K562 (cell line): ENCODE data around the gene BICC1. TPM values are rescaled to one million over a fixed set of nuclear protein-coding genes. Genes with fewer than 3 reads are reported as not detected.

ENCODE experiments used
- ATAC-seq: fragments of 200-7000 bp; cut with Tn5 transposase; 3 replicates; pipeline ENCODE4 v1.9.1; 2020; ENCODE audit warnings: moderate library complexity
- BruUV-seq: library from RNA; stranded (reverse); fragments of 400-500 nt; replicated peaks from 2 replicates; lab custom pipeline; 2021; lab: Mats Ljungman, UMichigan
- CTCF ChIA-PET: fragments of 300-600 bp; formaldehyde crosslinking; extraction: SDS; loops from one replicate; lab custom pipeline; 2021; ENCODE audit warnings: low intra/inter-chr PET ratio; lab: Yijun Ruan, JAX
- POLR2A ChIA-PET: fragments of 300-600, 350-650 bp; sonication (Branson Sonifier 250); formaldehyde crosslinking; extraction: SDS; loops from one replicate; lab custom pipeline; 2021; ENCODE audit warnings: antibody characterized with exemption, inconsistent platforms; lab: Yijun Ruan, JAX
- DNase-seq, 4 experiments: peaks; one replicate each; pipeline versions ENCODE4 v3.0.0 to v3.0.0-alpha.2; 2011 to 2018; ENCODE audit warnings: low spot score in 3 of 4, mixed read lengths in 3 of 4; ENCODE audit errors: extremely low read depth in 1 of 4
- FAIRE-seq: peaks from 2 replicates; lab custom pipeline; 2011; peaks lifted over from hg19 to GRCh38; lab: Jason Lieb, UNC
- H2AFZ ChIP-seq: 2 replicates; pipeline ENCODE4 v1.6.0; 2011; ENCODE audit warnings: low read depth, low read length, control low read depth, inconsistent platforms
- H3K27ac ChIP-seq: fragments of 200-600 bp; 3 replicates; pipeline ENCODE4 v1.8.0; 2011; ENCODE audit warnings: low read depth, mild to moderate bottlenecking, control low read depth, inconsistent platforms, low read length, moderate library complexity, mixed read lengths; ENCODE audit errors: extremely low read depth
- H3K27me3 ChIP-seq, 2 experiments: fragments of 300-600 bp in 1 of 2; 2 replicates in 1 of 2; 3 replicates in 1 of 2; pipeline versions ENCODE4 v1.6.0 to v1.8.0; 2011; ENCODE audit warnings: inconsistent platforms in 2 of 2, low read length in 2 of 2, mild to moderate bottlenecking in 1 of 2, mixed read lengths in 1 of 2, moderate library complexity in 1 of 2; ENCODE audit not compliant: control insufficient read depth in 2 of 2, insufficient read depth in 2 of 2
- H3K36me3 ChIP-seq: fragments of 300-600 bp; 3 replicates; pipeline ENCODE4 v1.8.0; 2011; ENCODE audit warnings: mild to moderate bottlenecking, low read length, inconsistent platforms; ENCODE audit not compliant: control insufficient read depth, insufficient read depth
- H3K4me1 ChIP-seq, 2 experiments: fragments of 200-600 bp in 1 of 2; replicated peaks in 1 of 2; 2 replicates in 1 of 2; 3 replicates in 1 of 2; pipeline versions ENCODE4 v1.5.1 to v1.8.0; 2011; ENCODE audit warnings: inconsistent platforms in 2 of 2, low read length in 2 of 2, mild to moderate bottlenecking in 1 of 2, mixed read lengths in 1 of 2, moderate library complexity in 1 of 2; ENCODE audit not compliant: control insufficient read depth in 2 of 2, insufficient read depth in 2 of 2
- H3K4me2 ChIP-seq: 2 replicates; pipeline ENCODE4 v1.6.1; 2011; ENCODE audit warnings: low read length, control low read depth, inconsistent platforms, mixed read lengths; ENCODE audit not compliant: insufficient read depth
- H3K4me3 ChIP-seq: fragments of 200-600 bp; sonication (generic), shearing (Covaris generic); 2 replicates; pipeline ENCODE4 v1.5.1; 2016; ENCODE audit warnings: control low read depth, inconsistent platforms
- H3K79me2 ChIP-seq: fragments of 200-600 bp; 3 replicates; pipeline ENCODE4 v1.8.0; 2011; ENCODE audit warnings: low read length, inconsistent platforms; ENCODE audit not compliant: control insufficient read depth, insufficient read depth
- H3K9ac ChIP-seq, 2 experiments: 2 replicates each; pipeline versions ENCODE4 v1.6.0 to v1.6.1; 2011; ENCODE audit warnings: low read depth in 2 of 2, low read length in 2 of 2, control low read depth in 1 of 2, inconsistent platforms in 1 of 2, mild to moderate bottlenecking in 1 of 2, mixed read lengths in 1 of 2; ENCODE audit not compliant: insufficient read depth in 1 of 2
- H3K9me1 ChIP-seq: one replicate; pipeline ENCODE4 v1.6.0; 2011; ENCODE audit warnings: inconsistent platforms, mild to moderate bottlenecking, low read length, moderate library complexity; ENCODE audit not compliant: control insufficient read depth, insufficient read depth
- H3K9me3 ChIP-seq: replicated peaks from 2 replicates; pipeline ENCODE4 v1.5.1; 2011; ENCODE audit warnings: low read depth, low read length, inconsistent platforms; ENCODE audit not compliant: control insufficient read depth, insufficient read depth
- H4K20me1 ChIP-seq: replicated peaks from 2 replicates; pipeline ENCODE4 v1.6.1; 2011; ENCODE audit warnings: low read length, inconsistent platforms, mixed read lengths; ENCODE audit not compliant: control insufficient read depth, insufficient read depth
- NELFE ChIP-seq: IDR thresholded peaks from 2 replicates; pipeline ENCODE4 v1.6.1; 2011; ENCODE audit warnings: mild to moderate bottlenecking; ENCODE audit not compliant: insufficient read depth, insufficient read length
- REST ChIP-seq, 2 experiments: fragments of 450-650 bp; formaldehyde crosslinking in 1 of 2; IDR thresholded peaks; 2 replicates each; pipeline versions ENCODE4 v1.4.0 to v1.6.1; 2014 to 2020; ENCODE audit warnings: mild to moderate bottlenecking in 2 of 2, borderline replicate concordance in 1 of 2, low read depth in 1 of 2
- ZBTB34 ChIP-seq: fragments of 250-450 bp; sonication (Bioruptor Pico); IDR thresholded peaks from 2 replicates; pipeline ENCODE4 v1.8.0; 2021; ENCODE audit warnings: mild to moderate bottlenecking, moderate library complexity
- WGBS: fragments of 100-300 bp; shearing (Covaris generic); methylation state at CpG from one replicate; pipeline ENCODE4 v1.1.6; 2016; ENCODE audit warnings: low coverage, mixed read lengths; ENCODE audit not compliant: insufficient coverage; ENCODE audit errors: missing lambda C conversion rate; 5-methylcytosine and 5-hydroxymethylcytosine counted together
- in situ Hi-C: fragments of 300-500 bp; cut with MboI; formaldehyde crosslinking; loops from 4 replicates; pipeline ENCODE4 v1.15.0; 2018; ENCODE audit warnings: inconsistent platforms, mixed read lengths
- intact Hi-C: fragments of 100-400 bp; cut with micrococcal nuclease; formaldehyde crosslinking; loops from 2 replicates; pipeline ENCODE4 v1.14.2; 2022
- polyA plus RNA-seq, 8 experiments: library from polyadenylated mRNA; depleted of rRNA in 4 of 8; stranded (reverse) in 5 of 8; unstranded in 3 of 8; fragments of >200 nt; fragmentation: Nextera tagmentation in 2 of 8; fragmentation: Illumina TruSeq in 1 of 8; extraction: Ambion mirVana in 2 of 8; extraction: Trizol in 1 of 8; gene quantifications; 2 replicates each; pipeline versions ENCODE4 v1.2.1 to v1.2.3, GENCODE V29; 2011 to 2014; ENCODE audit warnings: inconsistent platforms in 1 of 8, missing spikeins in 1 of 8
- total RNA-seq, 7 experiments: library from RNA; depleted of rRNA in 6 of 7; stranded (reverse); fragments of >200 nt in 6 of 7; fragmentation: Illumina TruSeq in 2 of 7; extraction: Trizol in 2 of 7; gene quantifications; 2 replicates each; pipeline versions ENCODE4 v1.2.1 to v1.2.3, GENCODE V29; 2011 to 2021; ENCODE audit warnings: low replicate concordance in 1 of 7

Gene BICC1
- total and polyA plus RNA-seq, 9 of the 15 experiments (the other 6 are each of a cell fraction or from before 2014, with no cell fraction given): not detected

GRCh38 chr10:58651040-58651439 lies 138.4 kb downstream of the BICC1 start:
- intact Hi-C loops (no loop called here), in situ Hi-C loops (no loop called here)
- Histone ChIP-seq H3K36me3 (no peaks in the 10 kb centered on the region), H3K79me2 (no peaks in the 10 kb centered on the region), H3K9me3 (no peaks in the 10 kb centered on the region), H3K9me1 (no peaks in the 10 kb centered on the region), H2AFZ (no peak overlapping the region), H3K4me1 (no peaks in the 10 kb centered on the region), H3K27ac (no peak overlapping the region), H3K4me3 (no peak overlapping the region), H4K20me1 (no peaks in the 10 kb centered on the region), H3K9ac (no peak overlapping the region), H3K4me2 (no peak overlapping the region), H3K27me3 (no peaks in the 10 kb centered on the region)
- no peak for ATAC-seq
- no TSS peak for BruUV-seq
- 0% methylated on average over 5 of the region's 5 CpGs for WGBS
- POLR2A ChIA-PET: no interaction called here
- DNase-seq: no peak
- CTCF ChIA-PET: no interaction called here
- no peak for FAIRE-seq
- no peak for TF ChIP-seq REST (IDR thresholded peaks at IDR 0.05; ENCODE audit: borderline replicate concordance)
- TF ChIP-seq REST (CRISPR knock-in tag; IDR thresholded peaks at IDR 0.05; ENCODE audit: low read depth): no peak
- TF ChIP-seq NELFE: no peak
- no peak for TF ChIP-seq ZBTB34
